ENCODE results near the gene ACTN1. TPM values are rescaled to one million over a fixed set of nuclear protein-coding genes. Genes with fewer than 3 reads are reported as not detected.

The ACTN1 gene
- total and polyA plus RNA-seq, 7 experiments from 2014 or later, result 41.3 to 390 (median 227) TPM

DNA sequence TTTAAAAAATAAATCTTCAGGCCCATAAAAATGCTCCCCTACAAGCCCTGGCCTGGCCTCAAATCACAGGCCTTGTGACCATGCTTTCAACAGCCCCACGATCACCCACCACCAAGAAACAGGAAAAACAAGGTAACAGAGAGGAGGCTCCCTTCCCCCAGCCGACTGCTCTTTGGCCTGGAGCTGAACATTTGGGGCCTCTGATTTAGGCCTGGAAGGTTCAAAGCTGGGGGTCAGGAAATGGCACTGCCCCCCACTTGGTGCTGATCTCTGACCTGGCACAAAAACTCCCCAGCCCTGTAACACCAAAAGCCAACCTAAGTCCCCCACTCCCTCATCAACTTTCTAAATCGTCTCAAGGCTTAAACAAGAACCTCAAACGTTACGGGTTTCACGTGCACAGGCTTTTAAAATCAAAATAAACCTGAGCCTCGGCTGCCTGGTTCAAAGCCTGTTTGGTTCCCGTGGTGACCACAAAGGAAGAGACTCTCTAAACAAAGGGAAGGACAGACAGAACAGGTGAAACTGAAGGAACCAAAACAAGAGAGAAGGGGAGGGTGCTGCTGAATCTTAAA, 9.0 kb downstream of the ACTN1 start:
- peaks cover 0 to 11% (median 2%) of the 10 kb centered on the region in 11 donors for H3K9me3 Mint-ChIP-seq
- no peaks in the 10 kb centered on the region for H3K27me3 Mint-ChIP-seq
- Histone ChIP-seq H3K9me3 (ENCODE audit: control insufficient read depth in 2 of 3, low read length in 3 of 3) (peaks cover 0 to 7% (median 0%) of the 10 kb centered on the region in 3 experiments), H3K27me3 (ENCODE audit: control insufficient read depth in 2 of 2, insufficient read depth in 2 of 2, low read length in 2 of 2) (no peaks in the 10 kb centered on the region), H3K36me3 (ENCODE audit: control insufficient read depth in 2 of 3, insufficient read depth in 3 of 3, low read length in 3 of 3) (peaks cover 0 to 27% (median 6%) of the 10 kb centered on the region in 3 experiments), H3K27ac (ENCODE audit: low read depth, low read length) (peak overlapping the region; percentile 89), H3K4me1 (ENCODE audit: control insufficient read depth in 2 of 2, insufficient read depth in 2 of 2, low read length in 2 of 2) (peaks cover 27 to 79% of the 10 kb centered on the region in 2 donors), H3K4me3 (ENCODE audit: low read length) (peak overlapping the region; percentile 46)
- DNase-seq (peak in 7 of 9 donors; percentile 81 to 94 (median 91)), ATAC-seq (peak; percentile 77)
- H3K36me3 Mint-ChIP-seq, result peaks cover 15 to 44% (median 34%) of the 10 kb centered on the region in 5 donors
- POLR2A ChIA-PET, result interaction anchor here (0.6 to 7.1 kb wide), 12 partner anchors 8 to 797 kb away, joined by 3 to 82 read pairs (median 6); partner anchors contain the start of genes ACTN1 and SRSF5
- H3K4me1 Mint-ChIP-seq, result peaks cover 57 to 100% (median 90%) of the 10 kb centered on the region in 7 donors
- CTCF ChIA-PET, result interaction anchor here (1.5 to 1.8 kb wide), 2 partner anchors 16 to 59 kb away, joined by 4 to 9 read pairs; no protein-coding TSS in a partner anchor
- peak overlapping the region; percentile 85 to 100 (median 99) for H3K27ac Mint-ChIP-seq
- H3K4me3 Mint-ChIP-seq, result peak overlapping the region; percentile 43 to 96 (median 90)
- intact Hi-C loops (cut with micrococcal nuclease), result loop anchor here (2.0 to 10.0 kb wide), 4 partner anchors 175 to 1153 kb away; partner anchors contain the start of genes RAD51B (in 1 of the 2), SRSF5 (in 1 of the 2), SUSD6 (in 1 of the 2) and ZFYVE26 (in 1 of the 2)

DNA sequence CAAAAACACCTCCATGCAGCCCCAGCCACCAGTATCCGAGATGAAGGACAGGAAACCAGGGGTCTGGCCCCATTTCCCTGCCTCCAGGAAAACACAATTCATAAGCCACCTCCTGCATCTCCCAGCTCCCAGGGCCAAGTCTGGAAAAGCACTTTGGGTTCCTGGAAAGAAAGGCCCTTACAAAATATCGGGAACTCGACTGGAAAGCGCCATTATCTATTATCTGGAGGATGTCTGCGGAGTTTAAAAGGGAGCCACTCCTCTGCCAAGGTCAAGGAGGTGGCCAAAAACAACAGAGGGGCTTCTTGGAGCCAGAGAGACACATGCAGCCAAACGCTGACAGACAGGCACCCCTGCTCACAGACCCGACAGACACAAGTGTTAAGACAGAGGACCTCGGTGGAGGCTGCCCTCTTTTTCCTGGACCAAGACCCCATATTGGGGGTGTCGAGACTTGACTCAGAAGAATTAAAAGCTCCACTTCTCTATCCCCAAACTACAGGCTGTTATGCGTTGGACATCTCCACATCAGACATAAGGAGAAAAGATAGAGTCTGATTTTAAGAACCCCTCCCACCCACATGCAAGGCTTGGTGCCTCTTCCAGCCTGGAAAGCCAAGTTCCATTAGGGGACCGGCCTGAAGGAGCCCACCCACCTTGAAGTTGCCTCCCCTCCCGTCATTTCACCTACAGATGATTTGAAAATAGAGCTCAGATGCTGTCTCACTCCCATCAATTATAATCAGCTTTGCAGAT, 9.6 kb downstream of the ACTN1 start:
- DNase-seq (no peak), ATAC-seq (no peak)
- Histone ChIP-seq H3K27ac (ENCODE audit: low read depth, low read length) (peak overlapping the region; percentile 89), H3K4me1 (ENCODE audit: control insufficient read depth in 2 of 2, insufficient read depth in 2 of 2, low read length in 2 of 2) (peaks cover 27 to 80% of the 10 kb centered on the region in 2 donors), H3K9me3 (ENCODE audit: control insufficient read depth in 2 of 3, low read length in 3 of 3) (peaks cover 0 to 7% (median 0%) of the 10 kb centered on the region in 3 experiments), H3K4me3 (ENCODE audit: low read length) (peak overlapping the region; percentile 46), H3K36me3 (ENCODE audit: control insufficient read depth in 2 of 3, insufficient read depth in 3 of 3, low read length in 3 of 3) (peaks cover 0 to 20% (median 6%) of the 10 kb centered on the region in 3 experiments), H3K27me3 (ENCODE audit: control insufficient read depth in 2 of 2, insufficient read depth in 2 of 2, low read length in 2 of 2) (no peaks in the 10 kb centered on the region)
- Mint-ChIP-seq H3K4me3 (peak overlapping the region; percentile 43 to 96 (median 90)), H3K27me3 (no peaks in the 10 kb centered on the region), H3K9me3 (peaks cover 0 to 11% (median 2%) of the 10 kb centered on the region in 11 donors), H3K27ac (peak overlapping the region; percentile 85 to 100 (median 99)), H3K4me1 (peaks cover 56 to 100% (median 90%) of the 10 kb centered on the region in 7 donors), H3K36me3 (peaks cover 8 to 38% (median 27%) of the 10 kb centered on the region in 5 donors)
- ChIA-PET POLR2A (interaction anchor here (1.0 to 7.1 kb wide), 15 partner anchors 8 to 797 kb away, joined by 3 to 82 read pairs (median 6); partner anchors contain the start of genes ACTN1 and SRSF5), CTCF (interaction anchor here (1.1 to 1.8 kb wide), 5 partner anchors 11 to 58 kb away, joined by 3 to 9 read pairs (median 5); no protein-coding TSS in a partner anchor)
- intact Hi-C loops (cut with micrococcal nuclease), result loop anchor here (2.0 to 10.0 kb wide), 4 partner anchors 175 to 1152 kb away; partner anchors contain the start of genes SRSF5 (in 2 of the 2), RAD51B (in 1 of the 2), SUSD6 (in 1 of the 2) and ZFYVE26 (in 1 of the 2)

DNA sequence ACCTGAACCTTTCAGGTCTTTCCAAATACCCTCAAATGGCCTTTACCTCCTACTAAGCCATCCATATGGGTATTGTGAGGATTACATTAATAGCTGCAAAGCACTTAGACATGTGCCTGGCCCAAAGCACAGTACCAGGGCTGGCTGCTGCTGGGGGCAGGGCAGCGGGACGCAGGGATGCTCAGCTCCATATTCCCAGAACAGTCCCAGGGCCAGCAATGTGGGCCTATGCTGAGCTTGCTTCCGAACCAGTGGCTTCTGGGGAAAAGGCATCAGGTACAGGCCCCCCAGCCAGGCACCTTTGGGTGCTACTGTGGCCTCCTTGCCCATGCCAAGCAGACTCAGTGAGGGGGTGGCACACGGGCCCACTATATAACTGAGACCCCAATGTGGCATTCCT, 10.4 kb downstream of the ACTN1 start:
- peak overlapping the region; percentile 89 for H3K27ac ChIP-seq (ENCODE audit: low read depth, low read length)
- intact Hi-C loops (cut with micrococcal nuclease), result loop anchor here in 1 of 2 donors (1.0 to 10.0 kb wide), 5 partner anchors 9 to 796 kb away; partner anchors contain the start of gene SRSF5

DNA sequence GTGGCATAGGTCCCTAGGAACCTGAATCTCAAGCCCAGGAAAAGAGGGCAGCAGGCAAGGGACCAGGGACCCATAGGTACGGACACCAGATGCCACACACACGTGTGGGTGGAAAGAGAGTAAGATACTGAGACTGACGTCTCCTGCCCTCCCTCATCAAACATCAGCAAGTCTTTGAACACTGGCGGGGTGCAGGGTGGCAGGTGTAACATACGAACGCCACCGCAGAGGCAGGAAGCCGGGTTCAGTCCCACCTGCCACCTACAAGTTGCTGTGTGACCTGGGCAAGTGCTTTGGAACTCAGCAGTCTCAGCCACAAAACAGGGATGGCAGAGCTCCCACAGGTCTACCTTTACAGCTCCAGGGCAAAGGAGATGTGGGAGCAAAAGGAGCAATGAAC, 11.1 kb downstream of the ACTN1 start:
- Histone ChIP-seq H3K4me3 (ENCODE audit: low read length) (peak overlapping the region; percentile 46), H3K4me1 (ENCODE audit: control insufficient read depth in 2 of 2, insufficient read depth in 2 of 2, low read length in 2 of 2) (peaks cover 27 to 94% of the 10 kb centered on the region in 2 donors), H3K36me3 (ENCODE audit: control insufficient read depth in 2 of 3, insufficient read depth in 3 of 3, low read length in 3 of 3) (peaks cover 0 to 6% (median 0%) of the 10 kb centered on the region in 3 experiments), H3K9me3 (ENCODE audit: control insufficient read depth in 2 of 3, low read length in 3 of 3) (no peaks in the 10 kb centered on the region), H3K27ac (ENCODE audit: low read depth, low read length) (peak overlapping the region; percentile 89), H3K27me3 (ENCODE audit: control insufficient read depth in 2 of 2, insufficient read depth in 2 of 2, low read length in 2 of 2) (no peaks in the 10 kb centered on the region)
- POLR2A ChIA-PET, result interaction anchor here (0.6 to 7.1 kb wide), 11 partner anchors 10 to 61 kb away, joined by 3 to 82 read pairs (median 8); partner anchors contain the start of gene ACTN1
- Mint-ChIP-seq H3K36me3 (peaks cover 11 to 30% (median 16%) of the 10 kb centered on the region in 5 donors), H3K4me3 (peak overlapping the region; percentile 24 to 96 (median 88)), H3K27ac (peak overlapping the region; percentile 39 to 100 (median 99)), H3K9me3 (peaks cover 0 to 6% (median 0%) of the 10 kb centered on the region in 11 donors), H3K27me3 (no peaks in the 10 kb centered on the region), H3K4me1 (peaks cover 62 to 100% (median 95%) of the 10 kb centered on the region in 7 donors)
- ATAC-seq (peak; percentile 91), DNase-seq (peak in 8 of 9 donors; percentile 46 to 93 (median 90))
- intact Hi-C loops (cut with micrococcal nuclease), result loop anchor here in 1 of 2 donors (1.0 to 10.0 kb wide), 5 partner anchors 9 to 797 kb away; partner anchors contain the start of gene SRSF5
- CTCF ChIA-PET, result interaction anchor here (1.3 to 1.7 kb wide), 4 partner anchors 10 to 54 kb away, joined by 5 to 7 read pairs (median 5); no protein-coding TSS in a partner anchor

More for the DNA sequence above, 10.4 kb downstream of the ACTN1 start:
- no peaks in the 10 kb centered on the region for H3K27me3 Mint-ChIP-seq
- Histone ChIP-seq H3K9me3 (ENCODE audit: control insufficient read depth in 2 of 3, low read length in 3 of 3) (peaks cover 0 to 5% (median 0%) of the 10 kb centered on the region in 3 experiments), H3K4me1 (ENCODE audit: control insufficient read depth in 2 of 2, insufficient read depth in 2 of 2, low read length in 2 of 2) (peaks cover 27 to 87% of the 10 kb centered on the region in 2 donors), H3K4me3 (ENCODE audit: low read length) (peak overlapping the region; percentile 46), H3K36me3 (ENCODE audit: control insufficient read depth in 2 of 3, insufficient read depth in 3 of 3, low read length in 3 of 3) (peaks cover 0 to 13% (median 3%) of the 10 kb centered on the region in 3 experiments), H3K27me3 (ENCODE audit: control insufficient read depth in 2 of 2, insufficient read depth in 2 of 2, low read length in 2 of 2) (no peaks in the 10 kb centered on the region)
- peaks cover 0 to 11% (median 0%) of the 10 kb centered on the region in 11 donors for H3K9me3 Mint-ChIP-seq
- POLR2A ChIA-PET, result interaction anchor here (0.6 to 7.1 kb wide), 14 partner anchors 9 to 798 kb away, joined by 3 to 82 read pairs (median 6); partner anchors contain the start of genes ACTN1 and SRSF5
- peaks cover 6 to 31% (median 21%) of the 10 kb centered on the region in 5 donors for H3K36me3 Mint-ChIP-seq
- DNase-seq, result no peak
- H3K4me1 Mint-ChIP-seq, result peaks cover 56 to 100% (median 93%) of the 10 kb centered on the region in 7 donors
- CTCF ChIA-PET, result interaction anchor here (1.1 to 1.8 kb wide), 7 partner anchors 9 to 58 kb away, joined by 3 to 9 read pairs (median 5); no protein-coding TSS in a partner anchor
- H3K4me3 Mint-ChIP-seq, result peak overlapping the region in 9 of 10 donors; percentile 67 to 96 (median 92)
- peak overlapping the region; percentile 63 to 100 (median 99) for H3K27ac Mint-ChIP-seq
- ATAC-seq, result no peak

DNA sequence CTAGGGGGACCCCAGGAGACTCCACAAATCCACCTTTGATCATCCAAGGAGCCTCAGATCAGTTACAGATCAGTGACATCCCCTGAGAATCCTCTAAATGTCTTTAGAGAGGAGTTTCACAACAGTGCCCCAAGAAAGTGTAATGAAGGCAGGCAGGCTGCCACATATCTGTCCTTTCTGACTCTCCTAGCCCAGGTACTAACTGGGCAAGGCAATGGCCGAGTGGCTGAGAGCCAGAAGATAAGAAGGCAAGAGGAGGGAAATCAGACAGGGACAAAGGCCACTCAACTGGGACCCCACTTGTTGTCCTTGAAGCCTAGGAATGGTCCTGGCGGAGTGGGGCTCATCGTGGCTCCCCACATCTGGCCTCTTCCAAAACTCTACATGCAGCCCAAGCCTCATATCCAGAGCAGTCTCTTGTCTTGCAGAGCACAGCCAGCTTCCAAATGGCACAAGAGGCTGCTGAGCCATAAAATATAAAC, 11.6 kb downstream of the ACTN1 start:
- H3K27ac Mint-ChIP-seq, result peak overlapping the region; percentile 39 to 100 (median 99)
- ChIA-PET CTCF (interaction anchor here (0.6 to 1.7 kb wide), 5 partner anchors 9 to 545 kb away, joined by 3 to 5 read pairs (median 5); no protein-coding TSS in a partner anchor), POLR2A (interaction anchor here (0.7 to 7.1 kb wide), 11 partner anchors 8 to 41 kb away, joined by 3 to 82 read pairs (median 7); partner anchors contain the start of gene ACTN1)
- peaks cover 5 to 30% (median 10%) of the 10 kb centered on the region in 5 donors for H3K36me3 Mint-ChIP-seq
- peaks cover 0 to 2% (median 0%) of the 10 kb centered on the region in 11 donors for H3K9me3 Mint-ChIP-seq
- no peaks in the 10 kb centered on the region for H3K27me3 ChIP-seq (ENCODE audit: control insufficient read depth in 2 of 2, insufficient read depth in 2 of 2, low read length in 2 of 2)
- H3K4me3 ChIP-seq (ENCODE audit: low read length), result peak overlapping the region; percentile 1
- no peaks in the 10 kb centered on the region for H3K27me3 Mint-ChIP-seq
- intact Hi-C loops (cut with micrococcal nuclease), result loop anchor here in 1 of 2 donors (10.0 kb wide), 1 partner anchor 797 kb away; the partner anchor contains the start of gene SRSF5
- H3K4me1 ChIP-seq (ENCODE audit: control insufficient read depth in 2 of 2, insufficient read depth in 2 of 2, low read length in 2 of 2), result peaks cover 27 to 97% of the 10 kb centered on the region in 2 donors
- ATAC-seq (no peak), DNase-seq (no peak)
- H3K36me3 ChIP-seq (ENCODE audit: control insufficient read depth in 2 of 3, insufficient read depth in 3 of 3, low read length in 3 of 3), result peaks cover 0 to 2% (median 0%) of the 10 kb centered on the region in 3 experiments
- H3K9me3 ChIP-seq (ENCODE audit: control insufficient read depth in 2 of 3, low read length in 3 of 3), result no peaks in the 10 kb centered on the region
- peaks cover 62 to 100% (median 96%) of the 10 kb centered on the region in 7 donors for H3K4me1 Mint-ChIP-seq
- peak overlapping the region in 9 of 10 donors; percentile 77 to 96 (median 92) for H3K4me3 Mint-ChIP-seq
- H3K27ac ChIP-seq (ENCODE audit: low read depth, low read length), result peak overlapping the region; percentile 89
